ENCODE data around the gene RASL11A. TPM values are rescaled to one million over a fixed set of nuclear protein-coding genes. Genes with fewer than 3 reads are reported as not detected.

The RASL11A gene
- total and polyA plus RNA-seq, 2 experiments from 2014 or later, result 6.3 to 18.8 TPM

- Histone ChIP-seq H3K4me2 (no peak overlapping the region), H3K79me2 (peaks cover 60% of the 10 kb centered on the region), H3K9me3 (ENCODE audit: low read depth) (no peaks in the 10 kb centered on the region), H3K4me3 (no peak overlapping the region), H3K27me3 (no peaks in the 10 kb centered on the region), H3K4me1 (ENCODE audit: insufficient read depth) (peaks cover 10% of the 10 kb centered on the region), H3K36me3 (replicated peaks; ENCODE audit: insufficient read depth, low read depth) (no peaks in the 10 kb centered on the region), H2AFZ (no peak overlapping the region), H4K20me1 (ENCODE audit: insufficient read depth, poor library complexity, severe bottlenecking) (peaks cover 57% of the 10 kb centered on the region), H3K27ac (no peak overlapping the region), H3K9me2 (replicated peaks; ENCODE audit: insufficient read depth) (no peaks in the 10 kb centered on the region)
- 89% methylated on average over 3 of the region's 3 CpGs for WGBS (ENCODE audit: low lambda C conversion rate, missing lambda C conversion rate)
- no peak for DNase-seq (ENCODE audit: low spot score)
- TF ChIP-seq EZH2 (IDR thresholded peaks at IDR 0.05; ENCODE audit: borderline replicate concordance) (no peak), EZH2phosphoT487 (IDR thresholded peaks at IDR 0.05; ENCODE audit: low read depth, severe bottlenecking, unreplicated experiment) (no peak), CTCF (IDR thresholded peaks at IDR 0.05; ENCODE audit: poor library complexity) (no peak)
Observed at GRCh38 chr13:27257233-27257568, 13.4 kb upstream of the RASL11A start.

- no peak for DNase-seq (ENCODE audit: low spot score)
- H3K27ac ChIP-seq, result no peak overlapping the region
- H3K36me3 ChIP-seq (replicated peaks; ENCODE audit: insufficient read depth, low read depth), result no peaks in the 10 kb centered on the region
- no peak overlapping the region for H3K4me2 ChIP-seq
- peaks cover 55% of the 10 kb centered on the region for H3K79me2 ChIP-seq
- peaks cover 10% of the 10 kb centered on the region for H3K4me1 ChIP-seq (ENCODE audit: insufficient read depth)
- H3K9me3 ChIP-seq (ENCODE audit: low read depth), result no peaks in the 10 kb centered on the region
- peaks cover 53% of the 10 kb centered on the region for H4K20me1 ChIP-seq (ENCODE audit: insufficient read depth, poor library complexity, severe bottlenecking)
- no peak overlapping the region for H3K4me3 ChIP-seq
- WGBS (ENCODE audit: low lambda C conversion rate, missing lambda C conversion rate), result 94% methylated on average over 11 of the region's 11 CpGs
- H2AFZ ChIP-seq, result no peak overlapping the region
- no peaks in the 10 kb centered on the region for H3K27me3 ChIP-seq
- no peak for TF ChIP-seq CTCF (IDR thresholded peaks at IDR 0.05; ENCODE audit: poor library complexity)
- no peak for TF ChIP-seq EZH2phosphoT487 (IDR thresholded peaks at IDR 0.05; ENCODE audit: low read depth, severe bottlenecking, unreplicated experiment)
- no peak for TF ChIP-seq EZH2 (IDR thresholded peaks at IDR 0.05; ENCODE audit: borderline replicate concordance)
- H3K9me2 ChIP-seq (replicated peaks; ENCODE audit: insufficient read depth), result no peaks in the 10 kb centered on the region
Observed at GRCh38 chr13:27257648-27258253, 12.9 kb upstream of the RASL11A start.

GRCh38 chr13:27258637-27259386 is 11.8 kb upstream of the RASL11A start:
- H3K27ac ChIP-seq, result no peak overlapping the region
- 97% methylated on average over 5 of the region's 5 CpGs for WGBS (ENCODE audit: low lambda C conversion rate, missing lambda C conversion rate)

More at GRCh38 chr13:27258637-27259386, 11.8 kb upstream of the RASL11A start:
- Histone ChIP-seq H3K27me3 (no peaks in the 10 kb centered on the region), H3K9me3 (ENCODE audit: low read depth) (no peaks in the 10 kb centered on the region), H4K20me1 (ENCODE audit: insufficient read depth, poor library complexity, severe bottlenecking) (peaks cover 42% of the 10 kb centered on the region), H3K36me3 (replicated peaks; ENCODE audit: insufficient read depth, low read depth) (no peaks in the 10 kb centered on the region), H3K4me3 (no peak overlapping the region), H3K79me2 (peaks cover 44% of the 10 kb centered on the region), H3K4me2 (no peak overlapping the region), H2AFZ (no peak overlapping the region), H3K4me1 (ENCODE audit: insufficient read depth) (peaks cover 3% of the 10 kb centered on the region), H3K9me2 (replicated peaks; ENCODE audit: insufficient read depth) (no peaks in the 10 kb centered on the region)
- TF ChIP-seq EZH2phosphoT487 (IDR thresholded peaks at IDR 0.05; ENCODE audit: low read depth, severe bottlenecking, unreplicated experiment), result no peak
- TF ChIP-seq CTCF (IDR thresholded peaks at IDR 0.05; ENCODE audit: poor library complexity), result no peak
- TF ChIP-seq EZH2 (IDR thresholded peaks at IDR 0.05; ENCODE audit: borderline replicate concordance), result no peak
- DNase-seq (ENCODE audit: low spot score), result no peak
